Measurements from ENCODE around the gene PHF21A.
"Not testable (repeated sequence)": the region's sequence is repeated elsewhere in the genome, so short reads cannot be mapped to it uniquely, and the experiment has no call there.

The PHF21A gene

GRCh38 chr11:45981826-45982225 is 139.4 kb downstream of the PHF21A start:
- DNase-seq: not testable (repeated sequence)

DNA sequence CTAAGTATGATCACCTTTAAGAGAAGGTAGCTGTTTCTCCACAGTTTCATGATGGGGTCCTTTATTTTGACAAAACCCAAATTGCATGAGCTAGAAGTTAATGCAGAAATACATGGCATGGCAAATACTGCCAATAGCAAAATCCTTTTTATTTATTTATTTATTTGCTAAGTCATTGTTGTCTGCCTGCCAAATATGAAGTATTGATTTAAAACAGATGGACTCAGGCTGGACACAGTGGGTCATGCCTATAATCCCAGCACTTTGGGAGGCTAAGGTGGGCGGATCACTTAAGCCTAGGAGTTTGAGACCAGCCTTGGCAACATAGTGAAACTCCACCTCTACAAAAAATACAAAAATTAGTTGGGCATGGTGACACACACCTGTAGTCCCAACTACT is 146.4 kb downstream of the PHF21A start:
- DNase-seq: no peak

DNA sequence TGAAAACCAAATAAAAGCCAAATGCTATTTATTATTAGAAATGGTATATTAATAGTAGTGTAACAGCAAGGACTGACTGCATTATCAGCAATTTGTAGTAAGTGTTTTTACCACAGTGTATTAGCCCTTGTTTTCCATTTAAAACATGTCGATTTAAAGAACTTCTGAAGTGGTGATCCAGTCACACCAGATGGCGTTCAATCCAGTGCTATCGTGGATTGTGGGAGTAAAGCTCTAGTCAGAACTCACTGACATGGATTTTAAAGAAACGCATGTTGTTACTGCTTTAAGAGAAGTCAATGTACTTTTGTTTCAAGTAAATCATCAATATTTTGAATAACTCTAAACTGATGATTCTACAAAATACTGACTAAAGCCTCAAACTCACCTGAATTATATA is 147.7 kb downstream of the PHF21A start:
- DNase-seq: no peak

DNA sequence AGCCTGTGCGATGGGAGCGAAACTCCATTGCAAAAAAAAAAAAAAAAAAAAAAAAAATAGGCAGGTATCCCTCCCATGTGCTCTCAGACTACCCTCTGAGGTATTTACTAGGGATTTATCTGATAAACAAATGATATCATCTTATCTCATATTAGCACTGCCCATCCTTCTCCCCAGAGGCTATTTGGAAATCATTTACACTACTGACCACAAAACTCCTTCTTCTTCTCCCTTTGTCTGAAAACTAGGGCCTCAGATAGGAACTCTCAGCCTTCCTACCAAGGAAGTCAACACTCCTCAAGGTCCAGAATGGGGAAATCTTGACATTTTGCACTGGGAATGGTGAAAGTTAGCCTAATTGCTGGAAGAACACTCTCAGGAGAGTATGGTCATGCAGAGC is 152.4 kb downstream of the PHF21A start:
- DNase-seq: no peak

DNA sequence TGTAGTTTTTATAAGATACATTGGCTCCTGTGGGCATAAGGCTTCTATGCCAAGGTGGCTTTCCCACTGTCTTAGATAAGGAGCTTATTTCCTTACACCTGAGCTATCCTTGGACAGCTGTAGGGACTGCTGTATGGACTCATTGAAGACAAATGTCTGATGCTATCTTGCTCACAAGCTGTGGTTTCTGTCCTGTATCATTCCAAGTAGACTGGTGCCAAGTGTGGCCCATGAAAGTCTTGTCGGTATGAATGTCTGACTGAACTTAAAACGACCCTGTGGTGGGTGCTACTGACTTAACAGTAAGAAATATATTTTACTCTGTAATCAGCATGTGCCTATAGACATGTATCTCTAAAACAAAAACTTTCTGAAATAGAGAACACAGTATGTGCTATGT is 153.7 kb downstream of the PHF21A start:
- no peak for DNase-seq

GRCh38 chr11:45964911-45965389 is 156.3 kb downstream of the PHF21A start:
- DNase-seq: peak; percentile 75

- no peak for DNase-seq
Observed at GRCh38 chr11:45961751-45962240, 159.5 kb downstream of the PHF21A start.

GRCh38 chr11:45960387-45961095 is 160.7 kb downstream of the PHF21A start:
- DNase-seq: no peak

DNA sequence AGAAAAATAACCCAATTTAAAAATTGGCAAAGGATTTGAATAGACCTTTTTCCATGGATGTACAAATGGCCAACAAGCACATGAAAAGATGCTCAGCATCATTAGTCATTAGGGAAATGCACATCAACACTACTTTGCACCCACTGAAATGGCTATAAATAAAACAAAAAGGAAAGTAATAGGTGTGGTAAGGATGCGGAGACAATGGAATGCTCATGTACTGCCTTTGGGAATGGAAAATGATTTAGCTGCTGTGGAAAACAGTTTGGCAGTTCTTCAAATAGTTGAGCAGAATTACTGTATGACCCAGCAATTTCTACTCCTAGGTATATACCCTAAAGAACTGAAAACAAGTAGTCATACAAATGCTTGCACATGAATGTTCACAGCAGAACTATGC is 161.4 kb downstream of the PHF21A start:
- no peak for DNase-seq

- no peak for DNase-seq
Observed at GRCh38 chr11:45949992-45950407, 171.3 kb downstream of the PHF21A start.

DNA sequence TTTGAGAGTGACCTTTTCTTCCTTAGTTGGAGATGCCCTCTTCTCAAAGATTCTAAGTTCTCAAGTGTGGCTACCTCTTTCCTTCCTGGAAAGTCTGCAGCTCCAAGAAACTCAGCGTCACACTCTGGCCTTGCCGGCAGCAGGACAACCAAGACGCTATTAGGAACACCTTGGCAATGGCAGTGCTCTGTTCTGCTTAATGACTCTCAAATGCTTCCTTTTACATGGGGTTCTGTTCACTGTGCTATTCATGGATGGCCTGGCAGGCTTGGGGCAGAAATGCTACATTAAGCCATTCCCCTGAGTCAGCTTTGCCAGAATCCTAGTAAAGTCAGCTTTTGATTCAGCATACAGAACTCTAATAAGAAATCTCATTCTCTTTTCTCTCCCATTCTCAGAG is 172.9 kb downstream of the PHF21A start:
- no peak for DNase-seq

DNA sequence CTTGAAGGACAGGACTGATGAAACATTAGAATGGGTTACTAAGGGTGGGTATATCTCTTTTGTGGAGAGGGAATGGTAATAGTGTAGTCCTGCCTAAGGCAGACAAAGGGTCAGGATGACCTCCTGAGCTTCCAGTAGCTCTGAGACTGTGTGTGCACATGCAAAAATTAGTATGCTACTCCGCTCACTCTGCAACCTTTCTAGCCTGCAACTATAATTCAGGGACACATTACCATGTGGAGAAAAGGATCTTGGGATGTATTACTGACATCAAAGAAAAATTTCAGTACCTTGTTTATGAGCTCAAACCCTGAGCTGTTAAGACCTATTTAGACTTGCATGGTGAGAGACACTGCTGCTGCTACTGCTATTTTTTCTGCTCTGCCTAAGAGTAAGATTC is 173.4 kb downstream of the PHF21A start:
- DNase-seq: no peak

DNA sequence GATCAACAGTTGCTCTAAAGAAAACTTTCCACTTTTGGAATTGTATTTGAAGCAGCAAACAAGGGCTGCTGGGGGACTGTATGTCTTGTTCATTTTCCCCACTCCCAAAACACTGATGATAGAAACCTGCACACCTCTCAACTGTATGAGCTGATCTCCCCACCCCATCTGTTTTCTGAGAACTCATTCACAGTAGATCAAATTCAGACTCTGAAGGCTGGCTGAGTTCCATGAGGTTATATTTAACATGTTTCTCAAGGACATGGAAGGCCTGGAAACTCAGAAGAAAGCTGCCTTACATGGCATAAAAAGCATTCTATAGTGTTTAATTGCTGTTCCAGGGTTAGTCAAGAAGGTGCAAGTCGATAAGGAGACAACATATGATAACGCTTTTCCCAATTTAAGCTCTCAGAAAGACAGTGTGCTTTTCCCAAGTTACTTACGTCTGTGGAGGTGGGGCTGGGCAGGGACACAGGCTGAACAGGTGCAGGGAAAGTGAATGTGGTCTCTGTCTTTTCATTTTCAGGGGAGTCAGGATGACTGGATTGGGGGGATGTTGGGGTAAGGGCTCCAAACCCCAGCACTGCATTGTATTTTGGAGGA is 175.8 kb downstream of the PHF21A start:
- DNase-seq: no peak

GRCh38 chr11:45942381-45942780 is 178.9 kb downstream of the PHF21A start:
- DNase-seq: no peak

- DNase-seq: no peak
Observed at GRCh38 chr11:45941285-45941684, 180.0 kb downstream of the PHF21A start.

DNA sequence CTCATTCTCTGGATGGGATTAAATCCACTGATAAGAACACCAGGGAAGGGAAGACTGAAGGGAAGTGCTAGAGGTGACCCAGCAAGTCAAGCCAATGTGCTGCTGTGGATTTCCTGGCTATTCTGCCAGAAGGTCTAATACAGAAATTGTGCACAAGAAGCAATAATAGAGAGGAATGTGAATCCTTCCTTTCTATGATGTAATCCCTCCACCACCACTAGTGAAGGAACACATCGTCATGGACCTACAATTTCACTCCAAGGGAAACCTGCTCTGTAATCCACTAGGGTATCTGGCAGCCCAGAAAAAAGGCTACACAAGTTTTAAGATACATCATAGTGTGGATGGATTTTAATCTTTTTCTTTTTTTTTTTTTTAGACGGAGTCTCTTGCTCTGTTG is 181.4 kb downstream of the PHF21A start:
- no peak for DNase-seq

- DNase-seq: no peak
Observed at GRCh38 chr11:45937916-45938315, 183.3 kb downstream of the PHF21A start.

DNA sequence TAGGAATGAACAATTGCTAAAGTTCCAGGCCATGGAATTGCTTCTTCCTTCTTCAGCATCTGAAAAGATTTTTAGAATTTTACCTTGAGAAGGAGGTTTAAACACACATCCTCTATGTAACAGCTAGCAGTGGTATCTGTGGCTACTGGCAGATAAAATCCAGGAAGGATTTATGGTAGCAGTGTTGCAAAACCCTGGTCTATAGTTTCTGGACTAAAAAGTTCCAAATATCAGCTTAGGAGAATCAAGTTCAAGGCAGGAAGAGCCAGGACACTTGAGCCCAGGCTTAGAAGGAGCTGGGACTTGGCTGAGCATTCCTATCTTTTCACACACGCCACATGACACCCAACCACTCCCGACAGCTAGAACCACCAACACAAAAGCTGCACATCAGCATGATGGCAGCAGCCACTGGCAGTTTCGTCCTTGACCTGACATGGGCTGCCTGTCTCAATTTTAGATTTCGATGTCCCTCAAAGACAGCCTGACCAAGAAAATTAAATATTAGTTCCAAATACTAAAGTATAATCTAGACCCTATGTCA is 184.7 kb downstream of the PHF21A start:
- no peak for DNase-seq

- DNase-seq: no peak
Observed at GRCh38 chr11:45935349-45936064, 185.7 kb downstream of the PHF21A start.

DNA sequence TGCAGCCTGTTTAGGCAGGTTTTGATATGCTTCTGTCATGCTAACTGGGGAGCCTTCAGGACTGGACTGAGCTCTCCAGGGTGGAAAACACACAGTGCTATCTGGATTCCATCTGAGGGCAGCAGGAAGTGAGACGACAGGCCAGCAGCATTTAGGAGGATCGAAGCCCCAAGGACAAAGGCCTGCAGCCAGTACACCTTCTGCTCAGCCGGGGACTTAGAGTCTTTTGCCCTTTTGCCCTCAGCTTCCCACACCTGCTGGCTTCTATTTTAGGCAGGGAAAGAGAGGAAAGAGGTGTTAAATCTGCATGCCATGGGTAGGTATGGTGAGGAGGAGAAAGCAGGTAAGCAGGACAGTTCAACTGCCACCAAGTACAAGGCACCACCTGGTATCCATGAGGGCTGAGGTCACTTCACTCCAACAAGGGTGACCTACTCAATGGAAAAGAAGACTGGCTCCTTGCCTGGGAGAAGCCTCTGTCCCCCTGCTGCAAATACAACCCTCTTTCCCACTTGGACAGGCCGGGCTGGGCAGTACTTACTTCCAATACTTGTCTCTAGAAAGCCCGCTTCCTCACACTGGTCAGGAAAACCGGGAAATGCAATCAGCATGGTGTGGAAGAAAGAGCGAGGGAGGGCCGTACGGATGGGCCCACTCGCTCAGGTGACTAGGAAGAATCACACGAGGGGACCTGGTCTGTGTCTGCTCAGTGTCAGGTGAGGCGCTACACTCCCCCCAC is 186.5 kb downstream of the PHF21A start:
- DNase-seq: no peak

DNA sequence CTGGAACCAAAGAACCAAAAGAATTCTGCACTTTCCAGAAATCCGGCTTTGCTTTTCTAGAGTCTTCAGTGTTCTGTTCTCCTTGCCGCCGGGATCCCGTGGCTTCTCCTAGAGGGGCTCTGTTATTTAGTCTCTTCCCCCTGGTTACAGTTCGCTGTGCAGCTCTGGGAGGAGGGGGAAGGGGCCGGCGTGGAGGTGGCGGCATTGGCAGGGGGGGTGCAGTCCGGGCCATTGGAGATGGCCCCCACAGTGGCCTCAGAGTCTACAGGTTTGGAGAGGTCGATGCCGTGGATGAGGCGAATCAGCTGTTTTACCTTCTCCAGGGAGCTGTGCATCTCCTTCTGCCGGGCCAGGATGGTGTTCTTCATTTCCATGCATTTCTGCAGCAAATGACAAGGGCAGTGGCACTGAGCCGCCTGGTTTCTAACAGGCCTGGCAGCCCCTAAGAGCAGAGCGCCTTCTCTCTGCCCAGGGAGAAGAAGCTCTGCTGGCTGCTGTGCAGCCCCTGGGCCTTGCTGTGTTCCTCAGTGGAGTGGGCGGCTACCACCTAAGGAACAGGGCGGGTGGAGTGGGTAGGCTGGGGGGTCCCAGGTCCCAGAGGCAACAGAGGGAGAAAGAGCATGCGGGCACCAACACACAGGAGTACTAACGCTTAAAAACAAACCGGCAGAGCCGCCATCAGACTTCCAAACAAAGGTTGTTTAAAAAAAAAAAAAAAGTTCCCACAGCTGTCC is 187.2 kb downstream of the PHF21A start:
- DNase-seq: no peak
